HT-29 (cell line): ENCODE measurements around the gene MAGOH. TPM values are rescaled to one million over a fixed set of nuclear protein-coding genes. Genes with fewer than 3 reads are reported as not detected.
"Not testable (repeated sequence)": the region's sequence is repeated elsewhere in the genome, so short reads cannot be mapped to it uniquely, and the experiment has no call there.

Experiments used
- DNase-seq: peaks from one replicate; pipeline ENCODE4 v3.0.0-alpha.2; 2015; ENCODE audit warnings: low spot score
- total RNA-seq: library from RNA; depleted of rRNA; stranded (reverse); fragments of >200 nt; shearing (Covaris generic); gene quantifications from 2 replicates; pipeline ENCODE4 v1.2.3, GENCODE V29; 2014

MAGOH gene
- total RNA-seq, 1 experiment from 2014 or later = 42.5 TPM

DNA sequence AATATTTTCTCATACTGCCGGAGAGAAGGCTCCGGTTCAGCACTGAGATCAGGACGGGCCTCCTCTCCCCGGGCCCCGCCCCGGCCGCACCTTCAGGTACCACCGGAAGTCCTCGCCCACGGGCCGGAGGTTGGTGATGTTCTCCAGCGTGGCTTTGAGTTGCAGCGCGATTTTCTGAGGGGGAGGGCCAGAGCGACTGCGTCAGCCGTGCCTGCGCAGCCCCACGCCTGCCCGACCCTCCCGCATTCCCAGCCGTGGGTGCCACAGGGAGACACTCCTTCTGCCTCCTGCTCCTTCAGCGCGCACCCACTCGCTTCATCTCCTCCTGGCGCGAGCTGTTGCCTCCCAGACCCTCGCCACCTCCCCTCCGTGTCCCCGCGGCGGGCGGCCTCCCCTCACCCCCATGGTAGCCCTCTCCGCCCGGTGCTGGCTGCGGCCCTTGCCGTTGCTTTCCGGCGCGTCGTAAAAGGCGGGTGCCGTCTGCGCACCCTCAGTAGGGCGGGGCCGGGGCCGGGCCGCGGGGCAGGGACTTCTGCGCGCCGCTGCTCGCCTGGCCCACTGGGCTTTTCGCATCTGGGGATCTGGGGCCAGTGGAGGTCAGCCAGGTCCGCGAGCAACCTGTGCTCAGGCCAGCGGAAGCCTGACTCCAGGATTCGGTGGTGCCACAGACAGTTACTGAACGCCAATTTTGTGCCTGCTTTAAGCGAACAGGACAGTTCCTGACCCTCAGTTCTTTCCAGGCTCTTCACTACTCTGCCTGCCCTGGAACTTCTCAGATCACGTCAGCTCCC lies 18.0 kb downstream of the MAGOH start, which contains the start of gene CZIB:
Gene CZIB, minus strand, starts transcription at position 464 of the 791 bp plus-strand sequence. Its CDS starts 59 bp downstream, at position 405.
- peak; percentile 93 for DNase-seq

DNA sequence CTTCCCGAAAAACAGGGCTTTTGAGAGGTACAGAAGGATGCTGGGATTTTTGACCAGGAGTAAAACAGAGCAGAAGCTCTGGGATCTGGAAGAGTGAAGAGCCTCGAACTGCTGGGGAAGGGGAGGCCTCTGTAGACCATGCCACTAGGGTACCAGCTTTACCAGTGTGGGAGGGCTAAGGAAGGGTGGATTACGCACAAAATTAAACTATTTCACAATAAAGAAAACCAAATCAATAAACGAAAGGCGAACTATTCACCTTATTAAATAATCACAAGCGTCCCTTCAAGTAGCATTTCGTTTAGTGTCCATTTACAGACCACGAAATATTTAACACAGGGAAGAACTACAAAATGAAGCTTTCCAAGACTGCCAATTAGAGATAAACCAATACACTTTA lies 18.6 kb downstream of the MAGOH start:
- DNase-seq = no peak

DNA sequence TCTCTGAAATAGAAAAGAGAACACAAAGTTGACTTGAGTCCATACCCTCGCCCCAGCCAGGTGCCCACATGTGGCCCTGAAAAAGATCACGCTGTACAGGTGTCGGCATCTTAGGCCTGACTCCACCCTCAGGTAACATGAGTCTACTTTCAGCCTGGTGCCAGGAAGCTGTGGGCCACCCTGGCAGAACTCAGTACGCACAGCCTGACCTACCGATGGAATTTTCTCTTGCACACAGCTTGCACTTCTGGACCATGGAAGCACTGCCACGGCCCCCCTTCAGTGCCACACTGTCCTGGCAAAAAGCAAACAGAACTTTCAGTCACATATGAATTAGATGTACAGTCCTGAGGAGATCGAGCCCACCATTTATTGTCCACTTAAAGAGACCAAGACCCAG lies 20.1 kb downstream of the MAGOH start:
- DNase-seq = no peak

DNA sequence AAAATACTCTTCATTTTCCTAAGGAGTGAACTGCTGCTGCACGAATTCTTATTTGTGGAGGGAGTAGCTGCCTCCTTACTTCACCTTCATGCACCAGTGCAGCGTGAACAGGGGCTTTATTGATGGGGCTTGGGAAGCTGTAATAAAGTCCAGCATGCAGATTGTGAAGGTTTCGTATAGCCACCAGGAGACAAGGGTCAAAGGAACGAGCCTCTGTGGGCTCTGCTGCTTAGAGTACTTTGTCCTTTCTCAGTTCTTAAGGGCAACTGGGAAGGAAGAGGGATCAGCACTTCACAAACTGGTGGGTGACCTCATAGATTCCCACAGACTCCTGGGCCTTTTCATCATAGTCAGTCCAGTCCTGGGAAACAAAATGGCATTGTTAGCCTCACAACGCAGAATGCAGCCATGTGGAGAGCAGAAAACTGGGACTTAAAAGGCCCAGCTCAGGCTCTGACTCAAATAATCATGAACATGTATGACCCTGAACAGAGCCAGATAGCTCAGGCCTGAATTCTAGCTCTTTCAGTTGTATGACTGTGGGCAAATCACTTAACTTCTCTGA lies 23.9 kb downstream of the MAGOH start:
- DNase-seq = no peak

DNA sequence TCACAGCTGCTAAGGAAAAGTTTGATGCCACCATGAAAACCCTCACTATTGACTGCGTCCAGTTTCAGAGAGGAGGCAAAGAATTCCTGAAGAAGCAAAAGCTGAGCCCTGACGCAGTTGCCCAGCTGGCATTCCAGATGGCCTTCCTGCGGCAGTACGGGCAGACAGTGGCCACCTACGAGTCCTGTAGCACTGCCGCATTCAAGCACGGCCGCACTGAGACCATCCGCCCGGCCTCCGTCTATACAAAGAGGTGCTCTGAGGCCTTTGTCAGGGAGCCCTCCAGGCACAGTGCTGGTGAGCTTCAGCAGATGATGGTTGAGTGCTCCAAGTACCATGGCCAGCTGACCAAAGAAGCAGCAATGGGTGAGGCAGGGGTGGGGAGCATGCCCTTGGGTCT lies 27.4 kb downstream of the MAGOH start:
- DNase-seq = no peak

DNA sequence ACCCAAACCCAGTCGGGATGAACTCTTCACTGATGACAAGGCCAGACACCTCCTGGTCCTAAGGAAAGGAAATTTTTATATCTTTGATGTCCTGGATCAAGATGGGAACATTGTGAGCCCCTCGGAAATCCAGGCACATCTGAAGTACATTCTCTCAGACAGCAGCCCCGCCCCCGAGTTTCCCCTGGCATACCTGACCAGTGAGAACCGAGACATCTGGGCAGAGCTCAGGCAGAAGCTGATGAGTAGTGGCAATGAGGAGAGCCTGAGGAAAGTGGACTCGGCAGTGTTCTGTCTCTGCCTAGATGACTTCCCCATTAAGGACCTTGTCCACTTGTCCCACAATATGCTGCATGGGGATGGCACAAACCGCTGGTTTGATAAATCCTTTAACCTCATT lies 28.0 kb downstream of the MAGOH start:
- DNase-seq = no peak

DNA sequence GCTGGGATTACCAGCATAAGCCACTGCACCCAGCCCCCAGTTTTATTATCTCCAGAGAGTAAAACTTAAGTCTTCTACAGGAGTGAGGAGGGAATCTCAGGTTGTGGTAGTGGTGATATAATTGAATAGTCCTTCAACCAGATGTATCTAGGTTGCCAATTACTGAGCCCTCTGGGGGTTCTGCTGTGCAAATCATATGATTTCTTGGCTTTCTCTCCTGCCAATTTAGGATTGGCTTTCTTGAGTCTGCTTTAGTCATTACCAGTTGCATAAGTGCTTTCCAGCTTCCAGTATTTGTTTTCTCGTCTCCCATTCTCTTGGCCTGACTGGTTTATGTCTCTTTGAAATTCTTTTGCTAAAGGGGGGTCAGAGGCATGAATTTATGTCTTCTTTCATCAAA lies 30.6 kb downstream of the MAGOH start:
- DNase-seq = no peak

DNA sequence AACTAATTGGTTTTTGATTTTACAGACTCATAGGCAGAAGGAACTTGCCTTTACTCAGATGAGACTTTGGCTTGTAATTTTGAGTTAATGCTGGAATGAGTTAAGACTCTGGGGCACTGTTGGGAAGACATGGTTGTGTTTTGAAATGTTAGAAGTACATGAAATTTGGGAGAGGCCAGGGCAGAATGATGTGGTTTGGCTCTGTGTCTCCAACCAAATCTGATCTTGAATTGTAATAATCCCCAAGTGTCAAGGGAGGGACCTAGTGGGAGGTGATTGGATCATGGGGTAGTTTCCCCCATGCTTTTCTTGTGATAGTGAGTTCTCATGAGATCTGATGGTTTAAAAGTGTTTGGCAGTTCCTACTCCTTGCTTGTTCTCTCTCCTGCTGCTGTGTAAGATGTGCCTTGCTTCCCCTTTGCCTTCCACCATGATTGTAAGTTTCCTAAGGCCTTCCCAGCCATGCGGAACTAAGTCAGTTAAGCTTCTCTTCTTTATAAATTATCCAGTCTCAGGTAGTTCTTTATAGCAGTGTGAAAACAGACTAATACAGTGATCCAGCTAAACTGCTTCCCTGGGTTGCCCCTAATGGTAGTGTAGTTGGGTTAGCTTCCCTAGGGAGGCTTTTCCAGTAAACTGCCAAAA lies 31.5 kb downstream of the MAGOH start:
- no peak for DNase-seq

DNA sequence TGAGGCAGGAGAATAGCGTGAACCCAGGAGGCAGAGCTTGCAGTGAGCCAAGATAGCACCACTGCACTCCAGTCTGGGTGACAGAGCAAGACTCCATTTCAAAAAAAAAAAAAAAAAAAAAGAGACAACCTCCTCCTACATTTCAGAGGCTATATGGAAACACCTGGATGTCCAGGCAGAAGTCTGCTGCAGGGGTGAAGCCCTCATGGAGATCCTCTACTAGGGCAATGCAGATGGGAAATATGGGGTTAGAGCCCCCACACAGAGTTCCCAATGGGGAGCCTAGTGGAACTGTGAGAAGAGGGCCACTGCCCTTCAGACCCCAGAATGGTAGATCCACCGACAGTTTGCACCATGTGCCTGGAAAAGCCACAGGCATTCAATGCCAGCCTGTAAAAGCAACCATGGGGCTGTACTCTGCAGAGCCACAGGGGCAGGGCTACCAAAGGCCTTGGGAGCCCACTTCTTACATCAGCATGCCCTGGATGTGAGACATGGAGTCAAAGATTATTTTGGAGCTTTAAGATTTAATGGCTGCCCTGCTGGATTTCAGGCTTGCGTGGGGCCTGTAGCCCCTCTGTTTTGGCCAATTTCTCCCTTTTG lies 32.1 kb downstream of the MAGOH start:
- not testable (repeated sequence) for DNase-seq

DNA sequence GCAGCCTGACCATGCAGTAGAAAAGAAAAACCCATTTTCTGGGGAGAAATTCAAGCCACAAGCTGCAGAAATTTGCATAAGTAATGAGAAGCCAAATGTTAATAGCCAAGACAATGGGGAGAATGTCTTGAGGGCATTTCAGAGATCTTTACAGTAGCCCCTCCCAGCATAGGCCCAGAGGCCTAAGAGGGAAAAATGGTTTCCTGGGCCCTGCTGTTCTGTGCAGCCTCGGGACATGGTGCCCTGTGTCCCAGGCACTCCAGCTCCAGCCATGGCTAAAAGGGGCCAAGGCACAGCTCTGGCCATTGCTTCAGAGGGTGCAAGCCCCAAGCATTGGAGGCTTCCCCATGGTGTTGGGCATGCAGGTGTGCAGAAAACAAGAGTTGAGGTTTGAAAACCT lies 32.8 kb downstream of the MAGOH start:
- not testable (repeated sequence) for DNase-seq

DNA sequence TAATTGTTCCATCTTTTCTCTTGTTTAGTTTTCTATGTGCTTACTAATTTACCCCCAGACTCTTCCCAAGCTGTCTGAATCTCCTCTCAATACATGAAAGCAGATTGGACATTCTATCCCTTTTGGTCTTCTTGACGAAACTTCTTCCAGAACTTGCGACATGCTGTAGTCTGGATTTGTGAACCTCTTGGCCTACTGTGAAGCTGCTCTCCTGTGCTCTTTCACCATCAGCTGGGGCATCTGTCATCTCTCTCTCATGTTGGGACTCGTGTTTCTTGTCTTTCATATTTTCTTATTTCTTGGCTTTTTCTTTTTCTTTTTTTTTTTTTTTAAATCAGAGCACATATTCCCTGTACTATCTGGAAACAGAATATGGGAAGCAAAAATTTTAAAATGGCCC lies 34.9 kb downstream of the MAGOH start:
- DNase-seq = no peak

DNA sequence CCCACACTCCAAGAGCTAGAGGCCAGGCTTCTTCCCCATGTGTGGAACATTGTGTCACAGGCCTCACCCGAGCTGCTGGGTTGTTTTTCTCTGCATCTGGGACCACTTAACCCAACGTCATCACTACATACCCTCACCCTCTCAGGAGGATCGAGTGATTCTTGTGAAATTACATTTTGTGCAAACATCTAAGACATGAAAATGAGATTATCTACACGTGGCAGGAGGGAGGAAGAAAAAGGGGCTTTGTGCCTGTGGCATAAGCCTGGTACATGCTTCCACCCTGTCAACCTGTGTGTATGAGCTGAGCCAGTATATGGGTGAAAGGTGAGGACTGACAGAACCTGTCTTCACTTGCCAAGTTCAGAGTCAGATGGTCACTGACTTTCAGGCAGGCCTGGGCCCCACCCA lies 40.1 kb downstream of the MAGOH start:
- peak; percentile 39 for DNase-seq

DNA sequence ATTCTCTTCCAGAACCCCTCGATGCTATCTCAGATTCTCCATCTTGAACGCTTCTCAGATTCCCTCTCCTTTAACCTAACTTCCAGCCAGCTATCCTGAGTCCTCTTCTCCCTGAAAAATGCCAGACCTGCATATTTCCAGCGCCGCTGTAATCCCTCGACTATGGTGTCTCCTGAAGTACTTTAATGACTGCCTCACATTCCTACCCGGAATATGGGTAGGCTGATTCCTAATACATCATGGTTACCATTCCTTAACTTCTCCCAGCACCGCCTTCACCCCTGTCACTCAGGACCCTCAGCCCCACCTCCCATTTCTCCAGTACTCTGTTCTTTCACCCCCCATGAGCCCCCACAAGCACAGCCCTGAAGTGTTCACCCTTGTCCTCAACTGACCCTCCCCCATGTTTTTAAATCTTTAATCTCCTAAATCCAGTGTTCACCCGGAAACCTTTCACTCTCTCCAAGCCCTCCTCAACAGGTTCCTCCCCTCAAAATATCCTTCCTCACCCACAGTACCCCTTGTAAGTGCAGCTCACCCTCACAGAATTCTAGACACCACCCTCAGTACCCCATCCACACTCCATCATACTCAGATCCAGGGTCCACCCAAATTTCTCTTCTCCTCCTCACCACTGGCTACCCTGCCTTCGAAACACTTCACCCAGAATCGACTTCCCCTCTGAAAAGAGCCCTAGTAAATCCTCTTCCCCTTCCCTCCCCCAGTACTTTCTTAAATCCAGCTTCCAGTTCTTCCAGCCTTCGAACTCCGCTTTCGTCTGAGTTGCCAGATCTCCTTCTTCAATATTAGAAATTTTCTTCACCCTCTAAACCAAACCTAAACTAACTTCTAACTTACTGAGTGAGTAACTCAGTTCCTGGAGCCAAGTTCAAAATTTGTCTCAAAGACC lies 40.8 kb downstream of the MAGOH start:
- peak; percentile 32 for DNase-seq

DNA sequence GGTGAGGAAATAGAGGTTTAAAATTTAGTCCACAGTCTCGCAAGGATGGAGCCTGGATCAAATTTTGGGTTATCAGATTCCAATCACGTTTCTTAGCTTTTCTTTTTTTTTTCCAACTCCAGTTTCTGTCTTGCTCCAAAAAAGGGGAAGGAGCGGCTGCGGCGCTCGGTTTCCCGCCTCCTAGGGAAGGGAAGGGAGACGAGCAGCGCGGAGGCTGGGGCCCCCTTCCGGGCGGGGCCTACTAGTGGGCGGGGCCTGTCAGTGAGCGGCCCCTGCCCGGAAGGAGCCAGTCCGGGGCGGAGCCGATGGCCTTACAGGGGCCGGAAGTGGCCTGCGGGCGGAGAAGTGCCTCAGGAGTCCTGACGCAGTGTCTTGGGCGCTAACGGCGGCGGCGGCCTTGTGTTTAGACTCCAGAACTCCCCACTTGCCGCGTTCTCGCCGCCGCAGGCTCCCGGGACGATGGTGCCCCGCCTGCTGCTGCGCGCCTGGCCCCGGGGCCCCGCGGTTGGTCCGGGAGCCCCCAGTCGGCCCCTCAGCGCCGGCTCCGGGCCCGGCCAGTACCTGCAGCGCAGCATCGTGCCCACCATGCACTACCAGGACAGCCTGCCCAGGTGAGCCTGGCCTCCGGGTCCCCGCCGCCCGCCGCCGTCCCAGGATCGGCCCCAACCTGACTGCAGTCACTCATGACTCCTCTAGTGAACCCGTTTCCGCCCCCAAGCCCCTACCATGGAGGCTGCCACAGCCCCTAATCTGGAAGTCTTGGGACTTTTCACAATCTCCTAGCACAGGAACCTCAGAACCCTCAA lies 41.6 kb downstream of the MAGOH start, which contains the start of gene CPT2:
Gene CPT2, plus strand, starts transcription at position 340 of the 806 bp plus-strand sequence. Its CDS starts 120 bp downstream, at position 460.
- peak; percentile 93 for DNase-seq

DNA sequence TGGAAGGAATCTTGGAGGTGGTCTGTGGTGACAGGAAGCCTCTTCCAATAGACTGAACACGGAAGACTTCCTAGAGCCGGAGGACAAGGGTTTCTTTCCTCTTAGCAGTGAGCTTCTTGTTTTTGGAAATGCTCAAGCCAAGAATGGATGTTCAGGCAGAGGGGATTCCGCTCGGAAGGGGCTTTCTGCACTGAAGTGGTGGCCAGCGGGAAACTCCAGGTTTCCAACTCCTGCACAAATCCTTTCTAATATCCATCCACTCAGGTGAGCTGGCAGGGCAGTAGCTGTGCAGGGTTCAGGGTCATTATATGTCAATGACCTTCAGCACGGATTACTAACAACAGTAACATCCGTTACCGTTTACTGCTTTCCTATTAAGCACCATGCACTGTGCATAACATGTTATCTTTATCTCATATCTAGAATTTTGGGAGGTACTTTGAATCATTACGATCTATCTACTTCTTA lies 42.3 kb downstream of the MAGOH start:
- no peak for DNase-seq

DNA sequence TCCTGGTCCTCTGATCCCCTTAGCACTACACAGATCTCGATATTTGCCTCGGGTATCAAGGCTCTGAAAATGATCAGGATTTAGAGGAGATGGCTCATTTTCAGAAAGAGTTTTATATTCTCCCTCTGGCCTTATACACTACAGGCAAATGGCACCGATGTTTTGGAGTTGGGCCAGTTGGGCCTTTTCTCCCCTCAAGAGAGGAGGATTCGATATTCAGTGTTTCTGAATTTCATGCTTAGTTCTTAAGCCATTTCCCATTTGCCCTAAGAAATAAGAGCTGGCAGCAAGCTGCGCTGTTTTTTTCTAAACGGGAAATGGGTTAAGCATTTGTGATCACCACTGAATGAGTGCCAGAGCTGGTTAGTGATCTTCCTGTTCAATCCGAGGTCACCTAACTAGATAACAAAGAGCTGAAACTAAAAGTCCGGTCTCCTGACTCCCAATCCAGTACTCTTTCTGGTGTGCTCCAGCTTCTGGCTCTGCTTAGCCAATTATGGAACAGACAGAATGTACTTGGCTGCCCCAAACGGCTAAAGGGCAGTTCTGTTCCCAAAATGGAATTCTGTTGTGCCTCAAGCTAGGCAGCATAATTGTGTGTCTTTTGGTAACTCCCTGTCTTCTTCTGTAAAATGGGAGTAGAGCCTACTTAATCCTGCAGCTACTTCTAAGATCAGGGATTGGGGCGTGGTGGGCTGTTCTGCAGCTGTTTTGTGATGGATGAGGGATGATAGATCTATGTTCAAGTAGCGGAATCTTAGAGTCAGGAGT lies 42.9 kb downstream of the MAGOH start:
- no peak for DNase-seq

DNA sequence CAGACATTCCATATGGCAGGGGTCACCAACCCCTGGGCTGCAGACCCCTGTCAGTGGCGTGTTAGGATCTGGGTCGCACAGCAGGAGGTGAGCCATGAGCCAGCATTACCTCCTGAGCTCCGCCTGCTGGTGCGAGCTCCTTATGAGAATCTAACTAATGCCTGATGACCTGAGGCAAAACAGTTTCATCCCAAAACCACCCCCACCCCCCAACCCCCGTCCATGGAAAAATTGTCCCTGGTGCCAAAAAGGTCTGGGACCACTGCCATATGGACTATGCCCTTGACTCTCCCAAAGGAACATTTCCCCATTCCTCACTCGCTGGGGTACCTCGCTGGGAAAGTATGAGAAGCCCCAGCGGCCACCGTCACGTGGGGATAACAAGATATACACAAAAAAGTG lies 48.1 kb downstream of the MAGOH start:
- DNase-seq = no peak

DNA sequence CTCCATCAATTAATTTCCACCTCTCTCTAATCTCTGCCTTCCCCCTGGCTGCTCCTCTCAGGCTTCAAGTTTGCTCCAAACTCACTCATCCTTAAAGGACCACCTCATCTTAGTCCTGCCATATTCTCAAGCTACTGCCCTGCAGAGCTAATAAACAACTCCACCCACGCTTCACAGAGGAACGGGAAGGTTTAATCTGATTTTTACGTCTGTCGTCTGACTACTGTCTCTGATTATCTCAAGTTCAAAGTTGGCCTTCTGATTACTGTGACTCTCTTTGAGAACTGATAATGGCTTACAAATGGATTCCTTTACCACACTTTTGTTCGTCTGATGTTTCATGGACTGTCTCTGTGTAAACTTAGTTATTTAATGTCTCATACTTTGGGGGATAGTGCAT lies 49.3 kb downstream of the MAGOH start:
- DNase-seq = no peak

DNA sequence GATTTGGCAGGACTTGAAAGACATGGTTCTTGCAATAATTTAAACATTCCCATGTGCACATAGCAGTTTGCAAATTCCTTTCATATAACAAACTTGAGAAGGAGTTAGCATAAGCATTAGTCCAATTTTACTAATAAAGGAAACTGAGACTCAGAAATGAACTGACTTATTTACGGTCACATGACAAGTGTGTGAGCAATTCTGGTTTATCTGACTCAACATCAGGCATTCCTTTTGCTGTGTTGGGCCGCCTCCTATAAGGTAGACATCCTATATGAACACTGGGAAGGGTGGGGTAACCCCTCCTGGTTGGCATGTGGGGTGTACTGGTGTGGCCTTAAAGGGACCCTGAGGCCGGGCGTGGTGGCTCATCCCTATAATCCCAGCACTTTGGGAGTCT lies 50.2 kb downstream of the MAGOH start:
- no peak for DNase-seq
